ENCODE measurements around the gene DTNA.
"Not testable (repeated sequence)": the region's sequence is repeated elsewhere in the genome, so short reads cannot be mapped to it uniquely, and the experiment has no call there.

The DTNA gene

DNA sequence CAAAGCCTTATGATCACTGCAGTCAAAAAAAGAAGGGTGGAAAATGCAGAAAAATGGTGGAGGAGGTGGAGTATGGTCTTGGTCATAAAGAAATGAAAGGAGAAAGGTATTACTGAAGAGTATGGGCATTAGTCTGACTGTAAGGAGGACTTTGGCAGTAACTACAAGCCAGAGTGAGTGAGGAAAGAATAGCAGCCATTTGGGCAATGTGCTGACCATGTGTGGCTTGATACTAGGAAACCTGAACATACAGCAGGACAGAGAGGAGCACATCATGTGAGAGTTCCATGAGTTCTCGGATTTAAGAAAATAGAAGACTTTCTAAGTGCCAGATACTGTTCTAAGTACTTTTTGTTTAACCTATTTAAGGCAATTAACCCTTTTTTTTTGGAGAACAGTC lies 8.5 kb downstream of the DTNA start:
- TF ChIP-seq, protein P1, sequence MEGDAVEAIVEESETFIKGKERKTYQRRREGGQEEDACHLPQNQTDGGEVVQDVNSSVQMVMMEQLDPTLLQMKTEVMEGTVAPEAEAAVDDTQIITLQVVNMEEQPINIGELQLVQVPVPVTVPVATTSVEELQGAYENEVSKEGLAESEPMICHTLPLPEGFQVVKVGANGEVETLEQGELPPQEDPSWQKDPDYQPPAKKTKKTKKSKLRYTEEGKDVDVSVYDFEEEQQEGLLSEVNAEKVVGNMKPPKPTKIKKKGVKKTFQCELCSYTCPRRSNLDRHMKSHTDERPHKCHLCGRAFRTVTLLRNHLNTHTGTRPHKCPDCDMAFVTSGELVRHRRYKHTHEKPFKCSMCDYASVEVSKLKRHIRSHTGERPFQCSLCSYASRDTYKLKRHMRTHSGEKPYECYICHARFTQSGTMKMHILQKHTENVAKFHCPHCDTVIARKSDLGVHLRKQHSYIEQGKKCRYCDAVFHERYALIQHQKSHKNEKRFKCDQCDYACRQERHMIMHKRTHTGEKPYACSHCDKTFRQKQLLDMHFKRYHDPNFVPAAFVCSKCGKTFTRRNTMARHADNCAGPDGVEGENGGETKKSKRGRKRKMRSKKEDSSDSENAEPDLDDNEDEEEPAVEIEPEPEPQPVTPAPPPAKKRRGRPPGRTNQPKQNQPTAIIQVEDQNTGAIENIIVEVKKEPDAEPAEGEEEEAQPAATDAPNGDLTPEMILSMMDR (IDR thresholded peaks at IDR 0.05; ENCODE audit: borderline replicate concordance, extremely low read depth, low read length, poor library complexity, severe bottlenecking), result no peak
- TF ChIP-seq EZH2 (IDR thresholded peaks at IDR 0.05; ENCODE audit: borderline replicate concordance, low read depth, low read length, severe bottlenecking), result no peak
- no peak for DNase-seq
- no peaks in the 10 kb centered on the region for H3K79me2 ChIP-seq (ENCODE audit: insufficient read depth, low read length)

DNA sequence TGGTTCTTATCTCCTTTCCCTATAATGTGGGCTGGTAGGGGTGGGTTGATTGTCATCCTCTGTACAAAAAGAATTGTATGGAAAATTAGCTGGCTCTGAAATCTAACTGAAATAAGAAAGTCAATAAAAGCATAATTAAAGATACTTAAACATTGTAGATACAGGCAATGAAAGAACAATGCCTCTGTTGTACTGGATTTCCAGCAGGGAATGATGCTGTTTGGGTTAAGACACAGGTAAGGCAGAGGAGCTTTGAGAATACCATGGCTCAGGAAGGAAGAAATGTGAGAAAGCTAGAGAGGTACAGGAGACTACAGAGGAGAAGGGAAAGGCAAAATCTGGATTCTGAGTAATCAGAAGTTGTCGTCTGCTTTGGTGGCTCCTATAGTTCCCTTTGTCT lies 10.1 kb downstream of the DTNA start:
- no peak overlapping the region for H3K27ac ChIP-seq (ENCODE audit: low read length)

More for the DNA sequence above, 8.5 kb downstream of the DTNA start:
- H3K9ac ChIP-seq (ENCODE audit: low read depth, low read length), result no peak overlapping the region
- H3K27ac ChIP-seq (ENCODE audit: low read length), result no peak overlapping the region
- no peak overlapping the region for H3K4me2 ChIP-seq (ENCODE audit: insufficient read depth, low read length)
- no peaks in the 10 kb centered on the region for H3K36me3 ChIP-seq (ENCODE audit: insufficient read depth, low read length)
- no peaks in the 10 kb centered on the region for H3K9me3 ChIP-seq (ENCODE audit: insufficient read depth, low read length, severe bottlenecking)
- H3K27me3 ChIP-seq (ENCODE audit: insufficient read depth, low read length, poor library complexity), result no peaks in the 10 kb centered on the region
- H4K20me1 ChIP-seq (ENCODE audit: insufficient read depth, low read length), result no peaks in the 10 kb centered on the region
- H2AFZ ChIP-seq (ENCODE audit: low read depth, low read length), result no peak overlapping the region
- no peak overlapping the region for H3K4me3 ChIP-seq (ENCODE audit: low read depth in 1 of 2, low read length in 2 of 2)
- ATAC-seq (ENCODE audit: insufficient read depth, low read depth), result no peak
- no peaks in the 10 kb centered on the region for H3K4me1 ChIP-seq (ENCODE audit: insufficient read depth, low read length)

DNA sequence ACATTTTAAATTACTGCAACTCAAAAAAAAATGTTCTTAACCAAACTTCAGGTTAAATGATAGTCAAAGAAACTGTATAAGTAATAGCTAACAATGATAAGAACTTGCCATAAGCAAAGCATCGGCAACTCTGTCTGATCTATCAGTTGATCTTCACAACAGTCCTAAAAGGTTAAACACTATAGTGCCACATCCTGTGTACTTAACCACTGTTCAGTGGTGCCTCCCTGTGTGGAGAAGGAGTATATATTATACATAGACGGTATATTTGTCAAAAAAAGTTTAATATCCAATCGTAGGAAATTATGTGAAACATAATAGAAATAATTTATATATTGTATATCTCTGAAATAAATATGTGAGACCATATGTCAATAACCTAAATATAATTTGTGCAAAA lies 13.0 kb downstream of the DTNA start:
- TF ChIP-seq EZH2 (IDR thresholded peaks at IDR 0.05; ENCODE audit: borderline replicate concordance, low read depth, low read length, severe bottlenecking), result no peak
- TF ChIP-seq, protein P1 (IDR thresholded peaks at IDR 0.05; ENCODE audit: borderline replicate concordance, extremely low read depth, low read length, poor library complexity, severe bottlenecking), result no peak
- H3K4me2 ChIP-seq (ENCODE audit: insufficient read depth, low read length), result no peak overlapping the region
- no peak overlapping the region for H3K9ac ChIP-seq (ENCODE audit: low read depth, low read length)
- no peaks in the 10 kb centered on the region for H3K4me1 ChIP-seq (ENCODE audit: insufficient read depth, low read length)
- no peaks in the 10 kb centered on the region for H3K79me2 ChIP-seq (ENCODE audit: insufficient read depth, low read length)
- no peaks in the 10 kb centered on the region for H3K36me3 ChIP-seq (ENCODE audit: insufficient read depth, low read length)
- no peaks in the 10 kb centered on the region for H3K27me3 ChIP-seq (ENCODE audit: insufficient read depth, low read length, poor library complexity)
- ATAC-seq (ENCODE audit: insufficient read depth, low read depth), result peak; percentile 76
- no peak overlapping the region for H2AFZ ChIP-seq (ENCODE audit: low read depth, low read length)
- H3K4me3 ChIP-seq (ENCODE audit: low read depth in 1 of 2, low read length in 2 of 2), result no peak overlapping the region
- H3K27ac ChIP-seq (ENCODE audit: low read length), result no peak overlapping the region
- DNase-seq, result no peak
- H4K20me1 ChIP-seq (ENCODE audit: insufficient read depth, low read length), result no peaks in the 10 kb centered on the region
- no peaks in the 10 kb centered on the region for H3K9me3 ChIP-seq (ENCODE audit: insufficient read depth, low read length, severe bottlenecking)

More for the DNA sequence above, 10.1 kb downstream of the DTNA start:
- Histone ChIP-seq H4K20me1 (ENCODE audit: insufficient read depth, low read length) (no peaks in the 10 kb centered on the region), H3K4me3 (ENCODE audit: low read depth in 1 of 2, low read length in 2 of 2) (no peak overlapping the region), H3K27me3 (ENCODE audit: insufficient read depth, low read length, poor library complexity) (no peaks in the 10 kb centered on the region), H3K79me2 (ENCODE audit: insufficient read depth, low read length) (no peaks in the 10 kb centered on the region), H3K36me3 (ENCODE audit: insufficient read depth, low read length) (no peaks in the 10 kb centered on the region), H3K9me3 (ENCODE audit: insufficient read depth, low read length, severe bottlenecking) (no peaks in the 10 kb centered on the region), H3K4me1 (ENCODE audit: insufficient read depth, low read length) (no peaks in the 10 kb centered on the region), H2AFZ (ENCODE audit: low read depth, low read length) (no peak overlapping the region), H3K9ac (ENCODE audit: low read depth, low read length) (no peak overlapping the region), H3K4me2 (ENCODE audit: insufficient read depth, low read length) (no peak overlapping the region)
- DNase-seq, result no peak
- TF ChIP-seq, protein P1 (IDR thresholded peaks at IDR 0.05; ENCODE audit: borderline replicate concordance, extremely low read depth, low read length, poor library complexity, severe bottlenecking), result no peak
- TF ChIP-seq EZH2 (IDR thresholded peaks at IDR 0.05; ENCODE audit: borderline replicate concordance, low read depth, low read length, severe bottlenecking), result no peak
- no peak for ATAC-seq (ENCODE audit: insufficient read depth, low read depth)

DNA sequence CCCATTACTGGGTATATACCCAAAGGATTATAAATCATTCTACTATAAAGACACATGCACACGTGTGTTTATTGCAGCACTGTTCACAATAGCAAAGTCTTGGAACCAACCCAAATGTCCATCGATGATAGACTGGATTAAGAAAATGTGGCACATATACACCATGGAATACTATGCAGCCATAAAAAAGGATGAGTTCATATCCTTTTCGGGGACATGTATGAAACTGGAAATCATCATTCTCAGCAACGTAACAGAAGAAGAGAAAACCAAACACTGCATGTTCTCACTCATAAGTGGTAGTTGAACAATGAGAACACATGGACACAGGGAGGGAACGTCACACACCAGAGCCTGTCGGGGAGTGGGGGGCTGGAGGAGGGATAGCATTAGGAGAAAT lies 15.6 kb downstream of the DTNA start:
- DNase-seq; H3K4me2 ChIP-seq (ENCODE audit: insufficient read depth, low read length); H3K4me1 ChIP-seq (ENCODE audit: insufficient read depth, low read length); H4K20me1 ChIP-seq (ENCODE audit: insufficient read depth, low read length); H3K27ac ChIP-seq (ENCODE audit: low read length); H3K27me3 ChIP-seq (ENCODE audit: insufficient read depth, low read length, poor library complexity); ATAC-seq (ENCODE audit: insufficient read depth, low read depth); H3K9me3 ChIP-seq (ENCODE audit: insufficient read depth, low read length, severe bottlenecking); H2AFZ ChIP-seq (ENCODE audit: low read depth, low read length); H3K9ac ChIP-seq (ENCODE audit: low read depth, low read length); H3K79me2 ChIP-seq (ENCODE audit: insufficient read depth, low read length); H3K4me3 ChIP-seq (ENCODE audit: low read depth in 1 of 2, low read length in 2 of 2); H3K36me3 ChIP-seq (ENCODE audit: insufficient read depth, low read length): not testable (repeated sequence)

Measured in DND-41 (cell line).